ENCODE results near the gene C1orf87. TPM values are rescaled to one million over a fixed set of nuclear protein-coding genes. Genes with fewer than 3 reads are reported as not detected.

The C1orf87 gene, protein sequence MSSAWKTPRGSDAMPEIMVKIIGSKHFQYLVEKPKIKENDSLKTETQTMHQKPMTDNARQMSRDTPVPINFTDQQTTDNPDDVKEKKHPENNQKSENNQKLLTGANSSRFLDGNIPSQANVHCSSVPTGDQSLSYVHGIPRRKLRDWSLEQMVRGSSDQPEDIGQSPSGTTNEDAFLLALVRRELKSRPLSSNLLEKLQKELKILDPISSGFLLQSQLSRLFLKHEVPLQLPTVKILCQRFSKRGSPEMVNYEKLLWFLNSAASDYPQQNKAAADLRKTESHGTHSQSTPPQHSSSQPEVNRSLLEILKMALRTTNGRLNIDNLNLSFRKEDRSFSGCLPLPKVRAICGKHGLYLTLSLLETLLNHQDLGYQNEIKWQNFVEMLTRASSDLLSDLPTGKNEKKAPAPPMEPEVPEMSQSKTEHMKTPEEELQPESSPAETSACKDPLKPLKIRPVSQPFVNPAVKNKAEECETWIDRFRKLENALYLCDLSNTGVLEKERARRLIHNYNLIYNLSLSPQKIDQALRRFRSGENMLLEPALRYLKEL
- polyA plus RNA-seq (ENCODE audit: insufficient read length in 3 of 3) = under 1 TPM; 0.14 to 0.39 (median 0.17) TPM
- long read RNA-seq, donor 1 = 0 reads
- long read RNA-seq, donor 2 = 0 reads
- long read RNA-seq, donor 3 = 0 reads
- long read RNA-seq, donor 4 = 0 reads
- long read RNA-seq, donor 5 = 0 reads
- long read RNA-seq, donor 6 = 0 reads
- long read RNA-seq, donor 7 = 0 reads
- long read RNA-seq, donor 8 = 0 reads
- long read RNA-seq, donor 9 = 0 reads
- long read RNA-seq, donor 10 = 0 reads
- long read RNA-seq, donor 11 = 0 reads
- long read RNA-seq, donor 12 = 0 reads
- long read RNA-seq, donor 13 = 0 reads
- long read RNA-seq, donor 14 = 0 reads
- long read RNA-seq, donor 15 = 0 reads
- long read RNA-seq, donor 16, partial matches to known transcripts = 0 of 1 reads
- long read RNA-seq, donor 16, other reads (novel, unspliced or antisense) = 0 of 1 reads

DNA sequence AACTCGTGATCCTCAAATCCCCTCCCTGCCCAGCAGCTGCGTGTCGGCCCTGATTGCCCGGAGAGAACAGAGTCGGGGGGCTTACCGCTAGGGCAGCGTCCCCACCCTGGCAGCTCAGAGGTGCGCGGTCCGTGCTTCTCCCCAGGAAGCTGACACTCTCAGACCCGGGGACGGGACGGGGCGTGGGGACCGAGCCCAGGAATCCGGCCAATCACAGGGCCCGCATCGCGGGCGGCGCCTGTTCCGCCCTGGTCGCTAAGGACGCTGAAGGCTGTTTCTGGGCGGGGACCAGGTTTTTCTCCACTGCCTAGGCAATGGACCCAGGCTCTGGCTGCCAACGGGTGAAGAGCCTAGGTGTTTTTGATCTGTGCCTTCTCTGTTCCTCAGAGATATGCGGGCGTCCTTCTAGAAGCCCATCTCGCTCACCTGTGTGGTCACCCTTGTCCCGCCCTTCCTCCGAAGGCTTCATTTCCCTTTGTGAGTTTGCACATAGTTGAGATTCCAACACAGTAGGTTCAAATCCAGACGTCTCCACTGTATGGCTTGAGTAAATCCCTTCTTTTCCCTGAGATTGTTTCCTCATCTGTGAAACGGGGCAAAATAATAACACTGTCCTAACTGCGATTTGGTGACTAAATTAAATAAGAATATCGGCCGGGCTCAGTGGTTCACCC lies at the start of gene C1orf87:
C1orf87 (minus strand) TSS at position 166 of the 674 bp plus-strand sequence. CDS start 1,127 bp downstream, outside the sequence.
- no peak for DNase-seq (ENCODE audit: extremely low read depth in 1 of 11, low read depth in 9 of 11, low spot score in 4 of 11)

DNA sequence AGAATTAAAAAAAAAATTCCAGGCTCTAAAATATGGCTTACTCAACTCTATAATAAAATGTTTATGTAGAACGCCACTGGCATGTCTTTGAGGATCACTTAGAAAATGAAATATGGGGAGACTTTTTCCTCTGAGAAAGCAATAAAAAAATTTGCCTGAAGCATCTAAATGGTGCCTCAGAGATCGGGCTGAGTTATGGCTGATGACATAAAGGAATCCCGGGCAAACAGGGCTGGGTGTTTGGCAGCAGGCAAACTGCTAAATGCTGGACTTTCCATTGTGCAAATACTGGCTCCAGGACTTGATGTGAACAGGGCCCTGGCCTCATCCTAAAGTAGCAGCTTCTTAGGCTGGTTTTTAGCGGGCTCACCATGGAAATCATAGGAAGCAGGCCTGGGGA lies 44.5 kb upstream of the C1orf87 start:
- DNase-seq (ENCODE audit: extremely low read depth in 1 of 11, low read depth in 9 of 11, low spot score in 4 of 11) = no peak

DNA sequence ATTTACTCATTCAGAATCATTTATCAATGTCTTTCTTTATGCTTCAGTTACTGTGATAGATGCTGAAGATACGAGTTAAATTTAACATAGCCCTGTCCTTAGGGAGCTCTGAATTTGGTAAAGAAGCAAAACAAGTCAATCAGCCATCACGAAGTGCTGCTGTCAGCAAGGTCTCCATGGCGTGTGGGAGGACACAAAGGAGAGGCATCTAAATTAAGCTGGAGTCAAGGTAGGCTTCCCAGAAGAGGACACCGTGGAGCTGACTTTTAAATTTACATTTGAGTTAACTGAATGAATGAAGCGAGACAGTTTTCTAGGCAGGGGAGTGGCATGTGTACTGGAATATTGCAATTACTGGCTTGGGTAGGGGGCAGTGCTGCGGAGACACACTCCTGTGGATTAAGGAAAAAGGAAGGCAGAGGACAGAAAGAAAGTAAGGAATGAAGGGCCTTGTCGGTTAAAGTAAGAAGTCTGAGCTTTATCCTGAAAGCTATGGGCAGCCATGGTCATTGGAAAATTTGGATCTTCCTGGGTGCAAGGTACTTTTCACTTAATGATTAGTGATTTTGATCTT lies 41.3 kb upstream of the C1orf87 start:
- no peak for DNase-seq (ENCODE audit: extremely low read depth in 1 of 11, low read depth in 9 of 11, low spot score in 4 of 11)

DNA sequence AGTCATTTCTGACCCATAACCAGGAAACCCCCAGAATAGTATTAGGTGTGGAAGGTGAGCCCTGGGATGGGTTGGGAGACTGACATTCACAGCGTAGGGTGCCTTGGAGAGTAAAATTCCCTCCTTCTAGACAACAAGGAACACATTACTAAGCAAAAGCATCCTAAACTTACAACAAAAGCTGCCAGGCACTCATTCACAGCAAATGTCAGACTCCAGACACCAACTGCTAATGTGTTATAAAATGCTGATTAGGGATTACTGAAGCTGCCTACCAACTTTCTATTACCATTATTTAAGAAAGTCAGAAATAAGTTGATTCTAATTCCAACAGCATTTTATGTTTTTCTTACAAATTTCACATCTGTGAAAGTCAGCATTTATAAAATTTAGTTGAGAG lies 40.0 kb upstream of the C1orf87 start:
- no peak for DNase-seq (ENCODE audit: extremely low read depth in 1 of 11, low read depth in 9 of 11, low spot score in 4 of 11)

DNA sequence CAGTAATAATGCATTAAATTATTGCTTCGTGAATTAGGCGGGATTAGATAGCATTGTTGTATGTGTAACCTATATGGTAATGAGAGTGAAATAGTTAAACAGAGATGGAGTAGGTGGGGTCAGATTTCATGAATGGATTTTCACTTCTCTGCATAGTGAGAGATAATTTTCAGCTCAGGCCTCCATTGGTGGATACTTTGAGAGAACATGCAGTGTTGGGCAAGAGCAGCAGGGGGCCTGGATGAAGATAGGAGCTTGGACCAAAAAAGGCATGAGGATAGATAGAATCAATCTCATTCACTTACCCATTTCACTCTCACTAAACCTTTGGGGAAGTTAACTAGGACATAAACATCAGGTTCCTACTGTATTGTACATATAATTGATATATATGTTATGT lies 39.5 kb upstream of the C1orf87 start:
- DNase-seq (ENCODE audit: extremely low read depth in 1 of 11, low read depth in 9 of 11, low spot score in 4 of 11) = no peak

DNA sequence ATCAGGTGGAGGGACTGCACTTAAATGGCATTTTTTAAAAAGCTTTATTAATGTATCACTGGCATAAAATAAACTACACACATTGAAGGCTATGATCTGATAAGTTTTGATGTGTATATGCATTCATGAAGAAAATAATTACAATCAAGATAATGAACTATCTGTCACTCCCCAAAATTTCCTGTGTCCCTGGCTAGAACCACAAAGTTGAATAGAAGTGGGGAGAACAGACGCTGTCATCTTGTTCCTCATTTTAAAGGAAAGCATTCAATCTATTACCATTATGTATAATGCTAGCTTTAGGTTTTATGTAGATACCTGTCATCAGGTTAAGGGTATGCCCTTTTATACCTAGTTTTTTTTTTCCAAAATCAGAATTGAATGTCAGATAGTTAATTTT lies 38.1 kb upstream of the C1orf87 start:
- DNase-seq (ENCODE audit: extremely low read depth in 1 of 11, low read depth in 9 of 11, low spot score in 4 of 11) = no peak

DNA sequence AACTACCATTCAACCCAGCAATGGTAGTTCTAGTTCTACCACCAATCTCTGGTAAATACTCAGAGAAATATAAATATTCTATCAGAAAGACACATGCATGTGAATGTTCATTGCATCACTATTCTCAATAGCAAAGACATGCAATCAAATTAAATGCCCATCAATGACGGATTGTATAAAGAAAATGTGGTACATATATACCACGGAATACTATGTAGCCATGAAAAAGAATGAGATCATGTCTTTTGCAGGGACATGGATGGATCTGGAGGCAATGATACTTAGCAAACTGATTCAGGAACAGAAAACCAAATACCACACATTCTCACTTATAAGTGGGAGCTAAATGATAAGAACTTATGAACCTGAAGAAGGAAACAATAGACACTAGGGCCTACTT lies 37.5 kb upstream of the C1orf87 start:
- DNase-seq (ENCODE audit: extremely low read depth in 1 of 11, low read depth in 9 of 11, low spot score in 4 of 11) = no peak

DNA sequence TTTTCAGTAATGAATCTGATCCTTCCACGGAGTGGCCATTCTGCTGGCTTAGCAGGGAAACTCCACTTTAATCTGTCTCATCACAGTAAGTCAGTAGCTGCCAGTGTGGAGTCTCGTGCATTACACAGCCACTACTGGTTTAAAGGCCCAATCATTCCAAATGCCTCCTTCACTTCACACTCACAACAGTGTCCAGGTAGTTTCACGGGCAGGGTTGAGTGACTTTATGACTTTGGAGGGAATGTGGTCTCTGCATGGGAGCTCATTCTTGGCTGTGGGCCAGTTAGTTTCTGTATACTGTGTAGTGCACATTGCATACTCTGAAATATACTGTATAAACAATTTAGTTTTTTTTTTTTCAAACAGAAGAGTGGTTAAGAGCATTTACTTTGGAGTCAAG lies 34.6 kb upstream of the C1orf87 start:
- peak; percentile 33 to 81 (median 49) for DNase-seq (ENCODE audit: extremely low read depth in 1 of 11, low read depth in 9 of 11, low spot score in 4 of 11)

DNA sequence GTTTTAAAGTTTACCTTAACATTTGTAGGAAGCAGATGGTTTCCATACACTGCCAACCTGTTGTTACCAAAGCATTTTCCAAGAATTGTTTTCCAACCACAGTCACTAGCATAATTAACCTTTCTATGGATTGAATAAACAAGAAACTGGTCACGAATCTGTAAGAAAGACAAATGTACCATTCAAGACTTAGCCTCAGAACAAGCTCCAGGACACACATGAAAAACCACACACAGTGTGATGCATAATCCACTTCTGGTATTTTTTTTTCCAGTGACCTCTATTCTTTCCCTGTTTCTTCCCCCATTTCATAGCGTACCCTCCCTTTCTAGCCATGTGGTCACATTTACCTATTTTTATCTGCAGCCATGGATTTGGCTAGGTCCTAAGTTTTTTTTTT lies 29.6 kb upstream of the C1orf87 start:
- no peak for DNase-seq (ENCODE audit: extremely low read depth in 1 of 11, low read depth in 9 of 11, low spot score in 4 of 11)

DNA sequence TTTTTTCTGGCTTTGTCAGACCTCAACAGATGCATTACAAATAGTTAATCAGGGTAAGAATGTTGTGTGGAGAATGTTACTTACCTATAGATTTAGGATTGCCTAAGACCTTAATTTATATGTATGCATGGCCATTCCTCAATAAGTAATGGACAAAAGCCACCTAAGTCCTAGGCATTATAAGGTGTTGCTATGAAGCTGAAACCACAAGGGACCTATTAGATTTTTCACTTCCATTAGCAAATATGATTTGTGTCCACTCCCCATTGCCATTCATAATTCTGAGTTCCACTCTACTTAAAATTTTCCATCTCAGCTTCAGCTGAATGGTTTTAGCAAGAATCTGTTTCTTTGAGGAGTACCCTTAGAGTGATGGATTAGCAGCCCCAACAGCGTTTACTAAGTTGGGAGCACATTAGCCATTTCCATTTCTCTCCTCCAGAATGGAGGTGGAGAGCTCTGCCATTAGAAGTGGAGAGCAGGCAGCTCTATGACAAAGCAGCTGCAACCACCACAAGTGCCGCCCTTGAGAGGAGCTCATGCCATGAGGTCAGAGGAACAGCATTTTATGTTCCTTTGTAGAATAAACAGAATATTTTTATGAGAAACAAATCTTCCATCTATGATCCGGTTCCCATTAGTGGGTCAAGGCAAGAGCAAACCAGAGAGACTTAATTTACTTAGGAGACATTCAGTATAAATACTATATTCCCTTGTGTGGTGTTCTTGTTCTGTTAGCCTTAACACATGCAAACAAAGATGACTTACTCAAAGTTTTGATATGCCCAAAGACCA lies 28.9 kb upstream of the C1orf87 start:
- no peak for DNase-seq (ENCODE audit: extremely low read depth in 1 of 11, low read depth in 9 of 11, low spot score in 4 of 11)

DNA sequence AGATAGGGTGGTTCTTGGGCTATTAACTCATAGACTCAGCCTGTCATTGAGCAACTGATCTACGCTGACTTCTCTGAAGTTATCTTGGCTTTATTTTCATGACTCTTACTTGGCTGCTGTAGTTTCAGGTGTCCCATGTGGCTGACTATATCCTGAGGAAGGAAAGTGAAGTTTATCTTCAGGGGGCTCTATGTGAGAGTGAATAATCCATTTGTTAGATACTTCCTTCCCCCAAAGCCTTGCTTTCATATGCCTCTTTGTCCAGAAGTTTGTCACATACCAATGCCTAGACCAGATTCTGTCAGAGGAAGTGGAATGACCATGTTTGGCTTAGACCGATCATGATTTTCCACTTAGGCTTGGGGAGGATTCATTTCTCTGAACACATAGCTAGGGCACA lies 27.9 kb upstream of the C1orf87 start:
- DNase-seq (ENCODE audit: extremely low read depth in 1 of 11, low read depth in 9 of 11, low spot score in 4 of 11) = no peak

DNA sequence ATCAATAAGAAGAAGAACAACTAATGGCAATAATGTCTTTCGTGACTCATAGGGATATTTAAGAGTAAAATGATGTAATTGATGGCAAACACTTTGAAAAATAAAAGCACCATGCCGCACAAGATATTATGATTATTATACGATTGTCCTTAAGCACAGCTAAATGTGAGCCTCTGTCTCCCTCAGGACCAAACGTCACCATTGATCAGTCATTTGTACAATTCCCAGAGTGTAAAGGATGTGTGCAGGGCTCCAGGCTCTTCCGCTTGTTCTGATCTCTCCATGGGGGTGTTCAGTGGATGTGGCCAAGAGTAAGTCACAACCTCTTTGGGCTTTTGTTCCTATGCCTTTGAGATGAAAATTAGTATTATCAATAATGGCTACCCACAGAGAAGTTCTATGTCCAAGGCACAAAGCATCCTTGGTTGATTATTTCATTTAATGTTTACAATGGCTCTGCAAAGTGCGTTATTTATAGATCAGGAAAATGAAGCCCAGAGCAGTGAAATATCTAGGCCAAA lies 17.7 kb upstream of the C1orf87 start:
- no peak for DNase-seq (ENCODE audit: extremely low read depth in 1 of 11, low read depth in 9 of 11, low spot score in 4 of 11)

DNA sequence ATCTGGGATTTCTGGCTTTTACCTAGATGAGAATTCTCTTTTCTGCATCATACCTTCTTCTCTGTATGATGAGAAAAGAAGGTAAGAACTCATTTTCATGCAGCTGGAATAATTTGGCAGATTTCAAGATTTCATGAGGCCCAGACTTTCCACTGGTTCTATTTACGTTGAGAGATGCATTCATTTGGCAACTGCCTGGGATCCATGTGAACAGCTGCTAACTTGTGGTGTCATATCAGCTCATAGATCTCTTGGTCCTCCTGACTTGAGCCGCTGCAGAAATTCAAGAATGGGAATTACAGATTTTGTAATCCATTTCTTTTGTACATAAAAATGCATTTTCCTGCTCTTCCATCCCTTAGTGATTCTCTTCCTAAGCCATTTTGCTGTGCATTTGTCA lies 17.1 kb upstream of the C1orf87 start:
- DNase-seq (ENCODE audit: extremely low read depth in 1 of 11, low read depth in 9 of 11, low spot score in 4 of 11) = no peak

DNA sequence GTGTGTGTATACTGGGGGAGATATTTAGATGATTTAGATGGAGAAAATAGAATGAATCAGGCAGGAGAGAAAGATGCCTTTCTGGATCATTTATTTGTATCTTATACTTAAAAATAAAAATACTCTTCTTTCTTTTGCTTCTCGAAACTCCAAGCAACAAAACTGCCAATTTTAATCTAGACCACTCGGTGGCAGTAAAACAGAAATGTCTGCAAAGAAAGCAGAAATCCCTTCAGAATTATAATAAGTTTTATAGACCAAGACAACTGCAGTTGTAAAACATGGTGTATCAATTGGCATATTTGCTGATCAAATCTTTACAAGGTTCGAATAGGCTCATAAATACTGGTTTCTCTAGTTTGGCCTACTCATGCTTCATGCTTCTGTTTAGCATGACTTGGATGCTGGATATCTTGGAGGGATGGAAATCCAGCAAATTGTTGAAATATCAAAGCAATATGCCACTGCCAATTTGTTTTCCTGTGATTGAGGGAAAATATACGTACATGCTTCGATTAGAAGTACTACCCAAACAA lies 15.1 kb upstream of the C1orf87 start:
- DNase-seq (ENCODE audit: extremely low read depth in 1 of 11, low read depth in 9 of 11, low spot score in 4 of 11) = no peak

DNA sequence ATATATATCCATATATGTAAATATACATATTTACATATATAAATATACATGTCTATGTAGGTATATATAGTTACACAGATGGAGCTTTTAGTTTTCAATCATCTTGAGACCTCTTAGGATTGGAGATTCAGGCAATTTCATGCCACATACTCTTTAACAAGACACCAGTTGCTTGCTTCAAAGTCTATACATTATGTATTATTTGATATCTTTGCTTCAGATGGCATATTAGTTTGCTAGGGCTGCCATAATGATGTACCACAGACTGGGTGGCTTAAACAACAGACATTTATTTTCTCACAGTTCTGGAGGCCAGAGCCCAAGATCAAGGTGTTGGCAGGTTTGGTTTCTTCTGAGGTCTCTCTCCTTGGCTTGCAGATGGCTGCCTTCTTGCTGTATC lies 14.1 kb upstream of the C1orf87 start:
- no peak for DNase-seq (ENCODE audit: extremely low read depth in 1 of 11, low read depth in 9 of 11, low spot score in 4 of 11)

DNA sequence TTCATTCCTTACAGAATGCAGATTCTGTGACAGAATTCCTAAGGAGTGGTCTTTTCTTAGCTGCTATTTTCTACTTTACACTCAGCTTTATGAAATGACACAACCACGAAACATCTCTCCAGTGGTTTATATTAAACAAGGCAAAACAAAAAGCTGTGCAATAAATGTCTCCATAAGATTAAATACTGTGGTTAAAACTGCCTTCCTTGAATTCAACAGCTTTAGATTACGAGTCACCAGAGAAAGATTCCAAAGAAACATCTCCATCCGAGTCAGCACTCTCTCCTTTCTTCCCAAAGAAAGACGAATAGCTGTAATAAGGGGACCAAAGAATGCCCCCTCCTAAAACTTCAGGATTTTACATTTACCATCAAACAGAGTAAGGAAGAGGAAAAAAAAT lies 4.6 kb upstream of the C1orf87 start:
- DNase-seq (ENCODE audit: extremely low read depth in 1 of 11, low read depth in 9 of 11, low spot score in 4 of 11) = no peak

DNA sequence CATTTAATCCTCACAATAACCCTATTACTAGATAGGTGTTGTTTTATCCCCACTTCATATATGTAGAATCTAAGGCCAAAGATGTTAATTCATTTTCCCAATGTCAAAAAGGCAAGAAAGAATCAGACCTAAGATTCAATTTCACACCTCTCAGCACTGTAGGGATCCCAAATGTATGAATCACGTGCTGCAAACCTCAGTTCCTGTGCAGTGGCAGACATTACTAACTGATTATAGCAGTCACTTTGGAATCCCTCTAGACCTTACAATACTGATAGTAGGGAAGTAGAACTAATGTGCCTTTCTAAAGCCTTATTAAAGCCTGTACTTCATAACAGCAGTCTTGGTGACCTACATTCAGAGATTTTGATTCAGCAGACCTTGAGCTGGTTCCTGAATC lies 2.3 kb downstream of the C1orf87 start:
- DNase-seq (ENCODE audit: extremely low read depth in 1 of 11, low read depth in 9 of 11, low spot score in 4 of 11) = no peak

DNA sequence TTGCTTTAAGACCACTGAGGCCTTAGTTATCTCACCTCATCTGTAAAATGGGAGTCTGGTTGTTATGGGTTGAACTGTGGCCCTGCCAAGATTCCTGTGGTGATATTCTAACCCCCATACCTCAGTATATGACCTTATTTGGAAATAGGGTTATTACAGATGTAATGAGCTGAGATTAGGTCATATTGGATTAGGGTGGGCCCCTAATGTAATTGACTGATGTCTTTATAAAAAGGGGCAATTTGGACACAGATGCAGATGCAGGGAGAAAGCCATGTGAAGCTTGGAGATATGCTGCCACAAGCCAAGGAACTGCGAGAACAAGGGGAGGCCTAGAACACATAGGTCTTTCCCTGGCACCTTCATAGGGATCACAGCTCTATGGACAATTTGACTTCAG lies 3.9 kb downstream of the C1orf87 start:
- DNase-seq (ENCODE audit: extremely low read depth in 1 of 11, low read depth in 9 of 11, low spot score in 4 of 11) = no peak
